Stomach (tissue), 4 donors: Measurements from ENCODE around the gene MCM8.

Source experiments
- EP300 ChIP-seq: sonication (generic); formaldehyde crosslinking; IDR thresholded peaks from one replicate; pipeline ENCODE4 v1.6.1; 2017; ENCODE audit warnings: antibody characterized with exemption
- TF ChIP-seq, protein P1 (sequence below), 7 experiments: fragments of 450-650 bp in 4 of 7; fragments of 200-600 bp in 3 of 7; sonication (generic) in 3 of 7; IDR thresholded peaks; one replicate each; pipeline ENCODE4 v1.5.1; 2016 to 2019; ENCODE audit warnings: antibody characterized with exemption in 7 of 7, control low read depth in 2 of 7, mild to moderate bottlenecking in 1 of 7

DNA sequence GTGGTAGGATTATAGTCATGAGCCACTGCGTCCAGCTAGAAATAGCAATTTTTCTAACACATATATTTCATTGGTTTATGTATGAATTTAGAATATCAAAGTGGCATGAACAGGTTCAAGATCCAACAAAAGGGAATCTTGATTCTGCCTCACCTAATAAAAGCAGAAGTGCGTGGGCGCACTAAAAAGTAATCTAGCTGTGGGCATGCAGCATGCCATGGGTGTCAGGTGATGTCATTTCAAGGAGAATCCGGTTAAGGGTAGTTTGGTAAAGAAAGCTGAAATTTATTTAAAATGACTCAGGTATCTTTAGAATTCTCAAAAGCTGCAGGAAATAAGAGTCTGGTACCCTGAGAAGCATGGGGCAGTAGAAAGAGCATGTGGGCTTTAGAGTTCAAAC, 85.8 kb downstream of the MCM8 start:
- TF ChIP-seq, protein P1, sequence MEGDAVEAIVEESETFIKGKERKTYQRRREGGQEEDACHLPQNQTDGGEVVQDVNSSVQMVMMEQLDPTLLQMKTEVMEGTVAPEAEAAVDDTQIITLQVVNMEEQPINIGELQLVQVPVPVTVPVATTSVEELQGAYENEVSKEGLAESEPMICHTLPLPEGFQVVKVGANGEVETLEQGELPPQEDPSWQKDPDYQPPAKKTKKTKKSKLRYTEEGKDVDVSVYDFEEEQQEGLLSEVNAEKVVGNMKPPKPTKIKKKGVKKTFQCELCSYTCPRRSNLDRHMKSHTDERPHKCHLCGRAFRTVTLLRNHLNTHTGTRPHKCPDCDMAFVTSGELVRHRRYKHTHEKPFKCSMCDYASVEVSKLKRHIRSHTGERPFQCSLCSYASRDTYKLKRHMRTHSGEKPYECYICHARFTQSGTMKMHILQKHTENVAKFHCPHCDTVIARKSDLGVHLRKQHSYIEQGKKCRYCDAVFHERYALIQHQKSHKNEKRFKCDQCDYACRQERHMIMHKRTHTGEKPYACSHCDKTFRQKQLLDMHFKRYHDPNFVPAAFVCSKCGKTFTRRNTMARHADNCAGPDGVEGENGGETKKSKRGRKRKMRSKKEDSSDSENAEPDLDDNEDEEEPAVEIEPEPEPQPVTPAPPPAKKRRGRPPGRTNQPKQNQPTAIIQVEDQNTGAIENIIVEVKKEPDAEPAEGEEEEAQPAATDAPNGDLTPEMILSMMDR (IDR thresholded peaks at IDR 0.05) = no peak
- TF ChIP-seq EP300 = no peak
